Activated CD4-positive, alpha-beta T cell treated with anti-CD3 and anti-CD28 coated beads, Interleukin-2, amount 50 U/mL, for 1 hour (primary cell): ENCODE measurements around the gene ARID1B.
"Not testable (repeated sequence)": the region's sequence is repeated elsewhere in the genome, so short reads cannot be mapped to it uniquely, and the experiment has no call there.

Experiments
- DNase-seq: peaks from one replicate; pipeline ENCODE4 v3.0.0-alpha.2; 2020

The ARID1B gene

GRCh38 chr6:157145656-157146285, 368.6 kb downstream of the ARID1B start:
- DNase-seq: no peak

- DNase-seq: not testable (repeated sequence)
These were observed 370.2 kb downstream of the ARID1B start for GRCh38 chr6:157147054-157148026.

GRCh38 chr6:157148391-157149323, 371.5 kb downstream of the ARID1B start:
- DNase-seq: no peak

GRCh38 chr6:157150076-157150475, 372.9 kb downstream of the ARID1B start:
- no peak for DNase-seq

- DNase-seq: no peak
These were observed 373.9 kb downstream of the ARID1B start for GRCh38 chr6:157151029-157151428.

- DNase-seq: no peak
These were observed 374.8 kb downstream of the ARID1B start for GRCh38 chr6:157151989-157152388.

GRCh38 chr6:157152556-157152955, 375.4 kb downstream of the ARID1B start:
- DNase-seq: no peak

GRCh38 chr6:157155804-157156203, 378.6 kb downstream of the ARID1B start:
- DNase-seq: no peak

GRCh38 chr6:157157258-157157657, 380.1 kb downstream of the ARID1B start:
- DNase-seq: no peak

GRCh38 chr6:157158456-157158855, 381.3 kb downstream of the ARID1B start:
- no peak for DNase-seq

GRCh38 chr6:157158897-157159296, 381.7 kb downstream of the ARID1B start:
- DNase-seq: no peak

GRCh38 chr6:157159348-157159747, 382.2 kb downstream of the ARID1B start:
- DNase-seq: no peak

GRCh38 chr6:157161912-157162311, 384.7 kb downstream of the ARID1B start:
- DNase-seq: no peak

- DNase-seq: no peak
These were observed 385.7 kb downstream of the ARID1B start for GRCh38 chr6:157162766-157163433.

GRCh38 chr6:157163434-157164159, 386.4 kb downstream of the ARID1B start:
- no peak for DNase-seq

- DNase-seq: no peak
These were observed 387.8 kb downstream of the ARID1B start for GRCh38 chr6:157164972-157165371.

GRCh38 chr6:157166784-157167183, 389.6 kb downstream of the ARID1B start:
- no peak for DNase-seq

- no peak for DNase-seq
These were observed 390.7 kb downstream of the ARID1B start for GRCh38 chr6:157167837-157168236.

- no peak for DNase-seq
These were observed 391.3 kb downstream of the ARID1B start for GRCh38 chr6:157168471-157168870.

- DNase-seq: no peak
These were observed 392.0 kb downstream of the ARID1B start for GRCh38 chr6:157169226-157169625.

GRCh38 chr6:157169656-157170055, 392.5 kb downstream of the ARID1B start:
- DNase-seq: no peak

- no peak for DNase-seq
These were observed 393.4 kb downstream of the ARID1B start for GRCh38 chr6:157170535-157170934.
